Measurements from ENCODE around the gene RMND5A.

The RMND5A gene, protein sequence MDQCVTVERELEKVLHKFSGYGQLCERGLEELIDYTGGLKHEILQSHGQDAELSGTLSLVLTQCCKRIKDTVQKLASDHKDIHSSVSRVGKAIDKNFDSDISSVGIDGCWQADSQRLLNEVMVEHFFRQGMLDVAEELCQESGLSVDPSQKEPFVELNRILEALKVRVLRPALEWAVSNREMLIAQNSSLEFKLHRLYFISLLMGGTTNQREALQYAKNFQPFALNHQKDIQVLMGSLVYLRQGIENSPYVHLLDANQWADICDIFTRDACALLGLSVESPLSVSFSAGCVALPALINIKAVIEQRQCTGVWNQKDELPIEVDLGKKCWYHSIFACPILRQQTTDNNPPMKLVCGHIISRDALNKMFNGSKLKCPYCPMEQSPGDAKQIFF

GRCh38 chr2:86719637-86720539, at the start of gene RMND5A:
TSS of gene RMND5A (plus strand) at chr2:86720291. CDS start at chr2:86720668, 377 bp downstream.
- DNase-seq: peak in 54 of 56 donors; percentile 59 to 98 (median 91)

GRCh38 chr2:86671337-86671981, 48.6 kb upstream of the RMND5A start:
- DNase-seq: peak in 2 of 56 donors; percentile 4 to 5

- DNase-seq: no peak
Observed at GRCh38 chr2:86672027-86672545, 48.0 kb upstream of the RMND5A start.

GRCh38 chr2:86673011-86673410, 47.1 kb upstream of the RMND5A start:
- no peak for DNase-seq

GRCh38 chr2:86673986-86674670, 46.0 kb upstream of the RMND5A start:
- DNase-seq: no peak

- DNase-seq: no peak
Observed at GRCh38 chr2:86675104-86675503, 45.0 kb upstream of the RMND5A start.

GRCh38 chr2:86675511-86676015, 44.5 kb upstream of the RMND5A start:
- no peak for DNase-seq

- no peak for DNase-seq
Observed at GRCh38 chr2:86677816-86678215, 42.3 kb upstream of the RMND5A start.

GRCh38 chr2:86679036-86679435, 41.1 kb upstream of the RMND5A start:
- no peak for DNase-seq

DNA sequence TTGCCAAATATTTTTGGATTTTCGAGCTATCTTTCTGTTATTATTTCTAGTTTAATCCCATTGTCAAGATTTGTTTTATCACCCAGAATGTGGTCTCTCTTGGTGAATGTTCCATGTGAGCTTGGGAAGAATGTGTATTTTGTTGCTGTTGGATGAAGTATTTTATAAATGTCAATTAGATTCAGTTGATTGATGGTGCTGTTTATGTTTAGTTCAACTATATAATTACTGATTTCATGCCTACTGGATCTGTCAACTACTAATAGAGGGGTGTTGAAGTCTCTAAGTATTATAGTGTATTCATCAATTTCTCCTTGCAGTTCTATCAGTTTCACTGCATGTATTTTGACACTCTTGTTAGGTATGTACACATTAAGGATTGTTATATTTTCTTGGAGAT, 34.7 kb upstream of the RMND5A start:
- no peak for DNase-seq

DNA sequence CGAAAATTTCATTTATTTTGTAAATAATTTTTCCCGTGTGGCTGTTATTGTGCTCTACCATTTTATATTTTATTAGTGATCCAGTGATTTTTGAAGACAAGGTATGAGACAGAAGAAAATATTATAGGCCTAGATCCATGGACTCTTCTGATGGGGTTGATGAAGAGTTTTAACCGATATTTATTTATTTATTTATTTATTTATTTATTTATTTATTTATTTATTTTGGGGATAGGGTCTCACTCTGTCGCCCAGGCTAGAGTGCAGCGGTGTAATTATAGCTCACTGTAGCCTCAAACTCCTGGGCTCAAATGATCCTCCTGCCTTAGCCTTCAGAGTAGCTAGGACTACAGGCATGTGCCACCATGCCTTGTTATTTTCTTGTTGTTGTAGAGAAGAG, 33.6 kb upstream of the RMND5A start:
- no peak for DNase-seq

DNA sequence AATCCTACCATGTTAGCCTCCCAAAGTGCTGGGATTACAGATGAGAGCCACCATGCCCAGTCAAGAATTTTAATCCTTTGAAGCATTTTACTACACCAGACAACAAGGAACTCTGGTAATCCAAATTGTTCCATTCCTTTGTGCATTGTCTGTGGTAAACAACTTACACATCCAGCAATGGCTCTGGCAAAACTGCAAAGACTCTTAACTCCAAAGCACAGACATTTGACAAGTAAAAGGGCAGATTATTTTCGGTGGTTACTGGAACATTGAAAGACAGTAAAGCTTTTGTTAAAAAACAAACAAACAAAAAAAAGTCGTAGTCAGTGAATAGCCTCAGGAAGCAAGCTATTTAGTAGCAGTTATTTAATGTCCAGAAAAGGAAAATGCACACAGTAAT, 33.2 kb upstream of the RMND5A start:
- peak in 9 of 56 donors; percentile 1 to 40 (median 20) for DNase-seq

GRCh38 chr2:86695053-86695691, 24.9 kb upstream of the RMND5A start:
- no peak for DNase-seq

DNA sequence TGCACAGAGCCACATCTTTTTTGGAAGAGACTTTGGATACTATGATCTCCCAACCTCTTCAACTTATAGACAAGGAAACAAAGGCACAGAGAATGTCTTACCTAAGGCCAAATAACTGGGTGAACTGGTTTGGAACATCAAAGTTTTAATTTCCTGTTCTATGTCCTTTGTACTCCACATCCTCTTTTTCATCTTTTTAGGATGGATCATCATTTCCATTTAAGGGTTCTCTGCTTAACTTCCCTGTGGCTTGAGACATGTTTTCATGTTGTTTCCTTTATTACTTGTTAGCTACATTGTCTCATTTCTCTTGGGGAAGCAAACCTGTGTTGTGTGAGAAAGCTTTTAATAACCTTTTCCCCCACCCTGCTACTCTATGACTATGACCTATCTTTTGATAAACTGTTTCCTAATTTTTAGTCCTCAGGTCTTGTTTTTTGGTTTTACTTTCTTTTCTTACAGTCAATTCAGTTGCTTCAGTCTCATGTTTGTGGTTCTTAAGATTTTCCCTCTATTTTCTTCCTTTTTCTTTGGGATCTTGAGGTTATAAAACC, 22.5 kb upstream of the RMND5A start:
- DNase-seq: no peak

- DNase-seq: no peak
Observed at GRCh38 chr2:86700690-86701089, 19.4 kb upstream of the RMND5A start.

GRCh38 chr2:86703704-86704361, 16.3 kb upstream of the RMND5A start:
- DNase-seq: peak in 31 of 56 donors; percentile 2 to 72 (median 31)

DNA sequence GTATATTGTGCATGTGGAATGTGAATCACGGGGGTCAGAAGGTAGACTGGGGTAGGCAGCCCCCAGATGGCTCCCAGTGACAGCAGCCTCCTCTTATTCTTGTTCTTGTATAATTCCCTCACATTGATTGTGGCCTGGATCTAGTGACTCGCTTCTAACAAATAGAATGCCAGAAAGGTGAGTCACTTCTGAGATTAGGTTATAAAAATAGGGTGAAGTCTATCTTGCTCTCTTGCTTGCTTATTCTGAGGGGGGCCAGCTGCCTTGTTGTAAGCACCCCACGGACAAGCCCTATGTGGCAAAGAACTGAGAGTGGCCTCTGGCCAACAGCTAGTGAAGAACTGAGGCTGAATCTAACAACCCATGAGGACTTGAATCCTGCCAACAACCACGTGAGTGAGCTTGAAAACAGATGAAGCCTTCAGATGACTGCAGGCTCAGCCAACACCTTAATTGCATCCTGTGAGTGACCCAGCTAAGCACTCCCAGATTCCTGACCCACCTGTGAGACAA, 15.6 kb upstream of the RMND5A start:
- DNase-seq: peak in 8 of 56 donors; percentile 1 to 38 (median 10)

GRCh38 chr2:86706220-86706619, 13.9 kb upstream of the RMND5A start:
- DNase-seq: no peak

DNA sequence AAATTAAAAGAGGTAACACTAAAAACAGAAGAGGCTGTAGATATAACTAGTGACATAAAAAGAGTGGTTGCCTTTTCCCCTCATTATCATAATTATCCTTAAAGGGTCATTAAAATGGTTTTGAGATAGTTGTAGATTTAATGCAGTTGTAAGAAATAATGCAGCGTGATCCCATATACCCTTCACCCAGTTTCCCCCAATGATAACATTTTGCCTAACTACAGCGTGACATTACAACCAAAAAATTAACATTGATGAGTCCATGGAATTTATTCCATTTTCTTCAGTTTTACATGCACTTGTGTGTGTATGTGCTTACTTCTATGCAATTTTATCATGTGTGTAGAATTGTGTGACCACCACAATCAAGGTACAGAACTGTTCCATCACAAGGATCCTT, 13.2 kb upstream of the RMND5A start:
- DNase-seq: no peak
